Fibroblast of lung (primary cell): Measurements from ENCODE around the gene LYPLA2. TPM values are rescaled to one million over a fixed set of nuclear protein-coding genes. Genes with fewer than 3 reads are reported as not detected.

Source experiments
- DNase-seq, 2 donors: peaks; one replicate each; pipeline versions ENCODE4 v3.0.0 to v3.0.0-alpha.2; 2010; ENCODE audit warnings: low read depth in 2 of 2
- H2AFZ ChIP-seq: 2 replicates; pipeline ENCODE4 v1.5.1; 2012; ENCODE audit warnings: low read length, control low read depth, inconsistent platforms
- H3K27ac ChIP-seq: 2 replicates; pipeline ENCODE4 v1.5.1; 2011; ENCODE audit warnings: low read length, control low read depth; ENCODE audit not compliant: insufficient read depth
- H3K27me3 ChIP-seq: 2 replicates; pipeline ENCODE4 v1.5.1; 2011; ENCODE audit warnings: mild to moderate bottlenecking, low read length; ENCODE audit not compliant: control insufficient read depth, insufficient read depth
- H3K36me3 ChIP-seq: 2 replicates; pipeline ENCODE4 v1.5.1; 2011; ENCODE audit warnings: low read length; ENCODE audit not compliant: control insufficient read depth, insufficient read depth
- H3K4me1 ChIP-seq: 2 replicates; pipeline ENCODE4 v1.5.1; 2011; ENCODE audit warnings: low read length; ENCODE audit not compliant: control insufficient read depth, insufficient read depth; ENCODE audit errors: extremely low read depth
- H3K4me2 ChIP-seq: 2 replicates; pipeline ENCODE4 v1.5.1; 2011; ENCODE audit warnings: low read length, control low read depth; ENCODE audit not compliant: insufficient read depth; ENCODE audit errors: extremely low read depth
- H3K4me3 ChIP-seq, 4 experiments: fragments of 200-600 bp in 1 of 4; sonication (generic) in 1 of 4; replicated peaks in 1 of 4; 2 replicates each; pipeline ENCODE4 v1.5.1; 2011 to 2016; ENCODE audit warnings: low read length in 4 of 4, low read depth in 3 of 4, mild to moderate bottlenecking in 3 of 4, control low read depth in 2 of 4, inconsistent platforms in 1 of 4, mixed read lengths in 1 of 4; ENCODE audit not compliant: insufficient read depth in 1 of 4; ENCODE audit errors: control extremely low read depth in 1 of 4
- H3K79me2 ChIP-seq: 2 replicates; pipeline ENCODE4 v1.5.1; 2012; ENCODE audit warnings: mild to moderate bottlenecking, low read length, inconsistent platforms; ENCODE audit not compliant: control insufficient read depth, insufficient read depth
- H3K9ac ChIP-seq: 2 replicates; pipeline ENCODE4 v1.5.1; 2011; ENCODE audit warnings: mild to moderate bottlenecking, low read length, control low read depth; ENCODE audit not compliant: insufficient read depth
- H3K9me3 ChIP-seq: 2 replicates; pipeline ENCODE4 v1.5.1; 2012; ENCODE audit warnings: low read depth, low read length; ENCODE audit not compliant: control insufficient read depth, insufficient read depth
- H4K20me1 ChIP-seq: 2 replicates; pipeline ENCODE4 v1.5.1; 2011; ENCODE audit warnings: low read length; ENCODE audit not compliant: control insufficient read depth, insufficient read depth; ENCODE audit errors: extremely low read depth
- CTCF ChIP-seq, 2 donors: IDR thresholded peaks in 1 of 2; conservative IDR thresholded peaks in 1 of 2; 1 replicate in 1 of 2; 2 replicates in 1 of 2; pipeline ENCODE4 v1.5.1; 2011 to 2012; ENCODE audit warnings: low read length in 2 of 2, control low read depth in 1 of 2, inconsistent platforms in 1 of 2, low read depth in 1 of 2, mild to moderate bottlenecking in 1 of 2
- EZH2 ChIP-seq: IDR thresholded peaks from 2 replicates; pipeline ENCODE4 v1.5.1; 2012; ENCODE audit warnings: low read length, control low read depth, mild to moderate bottlenecking; ENCODE audit errors: missing control alignments
- polyA plus RNA-seq, 2 donors: library from polyadenylated mRNA; depleted of rRNA in 1 of 2; stranded (reverse) in 1 of 2; unstranded in 1 of 2; fragments of >200 nt; gene quantifications; 2 replicates each; pipeline ENCODE4 v1.2.1, GENCODE V29; 2011 to 2012; ENCODE audit warnings: missing spikeins in 1 of 2
- total RNA-seq: library from RNA; depleted of rRNA; stranded (reverse); fragments of >200 nt; gene quantifications from 2 replicates; pipeline ENCODE4 v1.2.1, GENCODE V29; 2014

Gene LYPLA2
- total and polyA plus RNA-seq, 2 donors (not counting 1 experiment from before 2014, with no cell fraction given): 20.4 to 29.2 TPM

- H3K27me3 ChIP-seq: no peaks in the 10 kb centered on the region
- H3K4me3 ChIP-seq: no peak overlapping the region
- no peaks in the 10 kb centered on the region for H3K36me3 ChIP-seq
- H3K4me1 ChIP-seq: no peaks in the 10 kb centered on the region
- peaks cover 2% of the 10 kb centered on the region for H3K79me2 ChIP-seq
- TF ChIP-seq EZH2: no peak
- no peak for TF ChIP-seq CTCF (conservative IDR thresholded peaks at IDR 0.05 in 1 of 2, IDR thresholded peaks at IDR 0.05 in 1 of 2; ENCODE audit: low read depth in 1 of 2, low read length in 2 of 2)
- no peak overlapping the region for H3K9ac ChIP-seq
- H2AFZ ChIP-seq: no peak overlapping the region
- no peaks in the 10 kb centered on the region for H3K9me3 ChIP-seq
- H4K20me1 ChIP-seq: no peaks in the 10 kb centered on the region
- no peak overlapping the region for H3K27ac ChIP-seq
- no peak overlapping the region for H3K4me2 ChIP-seq
- DNase-seq: no peak
Measured at GRCh38 chr1:23772854-23773242, 18.1 kb upstream of the LYPLA2 start.

- no peak overlapping the region for H3K9ac ChIP-seq
- no peaks in the 10 kb centered on the region for H3K36me3 ChIP-seq
- H3K4me2 ChIP-seq: no peak overlapping the region
- H4K20me1 ChIP-seq: no peaks in the 10 kb centered on the region
- no peak overlapping the region for H3K27ac ChIP-seq
- no peak overlapping the region for H2AFZ ChIP-seq
- DNase-seq: no peak
- H3K4me1 ChIP-seq: peaks cover 5% of the 10 kb centered on the region
- no peaks in the 10 kb centered on the region for H3K27me3 ChIP-seq
- peaks cover 14% of the 10 kb centered on the region for H3K79me2 ChIP-seq
- H3K9me3 ChIP-seq: no peaks in the 10 kb centered on the region
- H3K4me3 ChIP-seq: no peak overlapping the region
- no peak for TF ChIP-seq EZH2
- TF ChIP-seq CTCF (conservative IDR thresholded peaks at IDR 0.05 in 1 of 2, IDR thresholded peaks at IDR 0.05 in 1 of 2; ENCODE audit: low read depth in 1 of 2, low read length in 2 of 2): no peak
Measured at GRCh38 chr1:23774174-23774880, 16.6 kb upstream of the LYPLA2 start.

GRCh38 chr1:23776217-23776616 lies 14.7 kb upstream of the LYPLA2 start:
- Histone ChIP-seq H3K79me2 (peaks cover 23% of the 10 kb centered on the region), H3K27me3 (no peaks in the 10 kb centered on the region), H4K20me1 (no peaks in the 10 kb centered on the region), H3K4me1 (peaks cover 11% of the 10 kb centered on the region), H3K9me3 (no peaks in the 10 kb centered on the region), H2AFZ (no peak overlapping the region), H3K27ac (no peak overlapping the region), H3K4me2 (no peak overlapping the region), H3K9ac (no peak overlapping the region), H3K36me3 (no peaks in the 10 kb centered on the region), H3K4me3 (no peak overlapping the region)
- TF ChIP-seq EZH2 (no peak), CTCF (conservative IDR thresholded peaks at IDR 0.05 in 1 of 2, IDR thresholded peaks at IDR 0.05 in 1 of 2; ENCODE audit: low read depth in 1 of 2, low read length in 2 of 2) (no peak)
- no peak for DNase-seq
